GM04504 (cell line): ENCODE data around the gene PCDHA1.
"Not testable (repeated sequence)": the region's sequence is repeated elsewhere in the genome, so short reads cannot be mapped to it uniquely, and the experiment has no call there.

ENCODE experiments used
- DNase-seq: peaks from one replicate; pipeline ENCODE4 v3.0.0-alpha.2; 2012; ENCODE audit warnings: low read depth

Gene PCDHA1

DNA sequence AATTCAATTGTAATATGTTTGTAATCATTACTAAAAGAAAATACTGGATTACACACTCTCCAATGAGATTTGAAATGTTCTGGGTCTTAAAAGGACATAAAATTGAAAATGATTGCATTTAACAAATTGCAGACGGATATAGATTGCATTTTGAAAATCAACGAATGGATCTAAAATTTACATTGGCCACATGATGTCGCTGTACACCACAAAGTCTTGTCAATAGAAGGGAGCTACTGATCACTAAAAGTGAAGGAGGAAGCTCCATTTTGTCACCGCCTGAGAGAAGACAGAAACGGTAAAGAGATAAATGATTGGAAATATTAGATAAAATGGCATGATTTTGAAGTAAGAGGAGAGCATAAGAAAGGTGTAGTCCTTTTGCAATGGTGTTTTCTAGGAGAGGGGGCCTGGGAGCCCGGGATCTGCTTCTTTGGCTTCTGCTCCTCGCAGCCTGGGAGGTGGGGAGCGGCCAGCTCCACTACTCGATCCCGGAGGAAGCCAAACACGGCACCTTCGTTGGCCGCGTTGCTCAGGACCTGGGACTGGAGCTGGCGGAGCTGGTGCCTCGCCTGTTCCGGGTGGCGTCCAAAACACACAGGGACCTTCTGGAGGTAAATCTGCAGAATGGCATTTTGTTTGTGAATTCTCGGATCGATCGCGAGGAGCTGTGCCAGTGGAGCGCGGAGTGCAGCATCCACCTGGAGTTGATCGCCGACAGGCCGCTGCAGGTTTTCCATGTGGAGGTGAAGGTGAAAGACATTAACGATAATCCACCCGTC is at the start of gene PCDHA1:
Gene PCDHA1, plus strand, starts transcription at position 236 of the 782 bp plus-strand sequence.
- no peak for DNase-seq

DNA sequence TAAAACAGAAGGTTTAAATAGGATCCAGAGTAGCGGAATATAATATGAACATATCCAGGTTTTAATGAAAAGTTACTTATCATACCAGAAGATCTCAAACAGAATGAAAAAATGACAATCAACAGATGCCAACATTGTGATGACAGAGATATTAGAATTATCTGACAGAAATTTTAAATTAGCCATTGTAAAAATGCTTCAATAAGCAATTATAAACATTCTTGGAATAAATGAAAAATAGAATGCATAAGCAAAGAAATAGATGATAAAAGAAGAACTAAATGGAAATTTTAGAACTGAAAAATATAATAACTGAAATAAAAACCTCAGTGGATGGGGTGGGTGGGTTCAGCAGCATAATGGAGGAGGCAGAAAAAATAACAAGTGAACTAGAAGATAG is 48.5 kb upstream of the PCDHA1 start:
- DNase-seq: no peak

DNA sequence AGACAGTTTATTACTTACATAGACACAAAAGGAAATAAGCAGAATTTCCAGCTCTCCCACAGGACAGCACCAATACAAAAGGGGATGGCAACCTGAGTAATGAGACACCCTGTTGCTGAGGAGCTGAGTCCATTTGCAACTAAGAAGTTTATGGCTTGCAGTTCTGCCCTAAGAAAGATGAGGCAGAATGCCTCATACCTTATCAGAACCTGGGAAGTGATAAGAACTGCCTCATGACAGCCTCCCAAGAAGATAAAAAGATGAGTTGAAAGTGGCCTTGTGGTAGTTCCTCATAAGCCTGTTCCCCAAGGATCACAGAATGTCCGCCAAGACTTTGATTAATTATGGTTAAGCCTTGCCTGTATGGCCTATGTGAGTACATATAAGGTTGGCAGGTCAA is 44.0 kb upstream of the PCDHA1 start:
- DNase-seq: no peak

DNA sequence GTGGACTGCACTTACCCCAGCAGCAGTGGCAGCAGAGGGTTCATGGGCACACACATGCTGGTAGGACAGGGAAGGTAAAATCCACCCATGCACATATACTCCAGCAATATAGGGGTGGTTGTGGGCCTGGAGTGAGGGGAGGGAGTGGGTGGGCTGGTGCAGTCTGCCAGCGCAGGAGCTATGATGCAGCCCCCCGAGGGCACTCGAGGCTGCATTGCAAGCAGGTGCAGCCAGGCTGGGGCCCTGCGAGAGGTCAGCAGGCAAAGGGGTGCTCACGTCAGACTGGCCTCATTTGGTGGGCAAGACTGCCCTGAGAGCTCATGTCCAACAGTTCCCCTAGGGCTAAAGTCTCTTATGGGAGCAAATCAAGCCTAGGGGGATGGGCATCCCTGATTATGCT is 32.4 kb upstream of the PCDHA1 start:
- no peak for DNase-seq

DNA sequence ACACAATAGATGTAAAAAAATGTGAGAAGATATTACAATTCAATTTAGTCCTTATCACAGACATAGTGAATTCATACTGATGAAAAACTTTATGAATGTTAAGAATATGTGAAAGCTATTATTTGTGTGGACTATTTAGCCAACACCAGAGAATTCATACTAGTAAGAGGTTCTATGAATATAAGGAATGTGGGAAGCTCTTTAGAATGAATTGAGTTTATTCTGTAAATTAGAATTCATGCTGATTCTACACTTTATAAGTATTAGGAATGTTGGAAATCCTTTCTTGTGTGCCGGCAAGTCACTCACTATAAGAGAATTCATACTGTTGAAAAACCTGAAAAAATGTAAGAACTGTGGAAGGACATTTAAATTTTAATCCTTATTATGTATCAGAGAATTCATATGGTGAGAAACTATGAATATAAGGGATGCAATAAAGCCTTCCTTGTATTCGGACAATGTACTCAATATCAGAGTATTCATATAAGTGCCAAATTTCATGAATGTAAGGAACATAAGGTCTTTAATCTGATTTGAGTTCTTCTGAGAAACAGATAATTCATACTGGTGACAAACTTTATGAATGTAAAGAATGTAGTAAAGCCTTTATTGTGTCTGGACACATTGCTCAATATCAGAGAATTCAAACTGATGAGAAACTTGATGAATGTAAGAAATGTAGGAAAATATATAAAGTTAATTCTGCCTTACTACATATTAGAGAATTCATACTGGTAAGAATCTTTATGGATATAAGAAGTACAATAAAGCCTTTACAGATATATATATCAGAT is 21.6 kb upstream of the PCDHA1 start:
- DNase-seq: no peak

DNA sequence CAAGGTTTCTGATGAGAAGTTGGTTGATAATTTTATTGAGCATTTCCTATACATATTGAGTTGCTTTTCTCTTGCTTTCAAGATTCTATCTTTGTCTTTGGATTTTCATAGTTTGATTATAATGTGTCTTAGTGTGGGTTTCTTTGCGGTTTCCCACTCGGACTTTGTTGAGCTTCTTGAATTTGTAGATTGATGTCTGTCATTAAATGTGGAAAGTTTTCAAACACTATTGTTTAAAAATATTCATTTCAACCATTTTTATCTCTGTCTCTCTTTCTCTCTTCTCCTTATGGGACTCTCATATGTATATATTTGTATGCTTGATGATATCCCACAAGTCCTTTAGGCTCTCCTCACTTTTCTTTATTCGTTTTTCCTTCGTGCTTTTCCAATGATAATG is 18.5 kb upstream of the PCDHA1 start:
- no peak for DNase-seq

DNA sequence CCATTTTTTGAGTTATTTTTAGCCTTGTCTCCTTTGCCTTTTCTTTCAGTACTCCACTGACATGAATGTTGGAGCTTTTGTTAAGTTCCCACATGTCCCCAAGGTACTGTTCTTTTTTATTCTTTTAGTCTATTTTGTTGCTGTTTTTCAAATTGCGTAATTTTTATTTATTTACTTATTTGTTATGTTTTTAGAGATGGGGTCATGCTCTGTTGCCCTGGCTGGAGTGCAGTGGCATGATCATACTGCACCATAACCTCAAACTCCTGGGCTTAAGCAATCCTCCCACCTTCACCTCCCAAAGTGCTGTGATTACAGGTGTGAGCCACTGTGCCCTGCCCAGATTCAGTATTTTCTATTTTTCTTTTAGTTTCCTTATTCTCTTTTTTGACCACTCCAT is 5.4 kb upstream of the PCDHA1 start:
- no peak for DNase-seq

DNA sequence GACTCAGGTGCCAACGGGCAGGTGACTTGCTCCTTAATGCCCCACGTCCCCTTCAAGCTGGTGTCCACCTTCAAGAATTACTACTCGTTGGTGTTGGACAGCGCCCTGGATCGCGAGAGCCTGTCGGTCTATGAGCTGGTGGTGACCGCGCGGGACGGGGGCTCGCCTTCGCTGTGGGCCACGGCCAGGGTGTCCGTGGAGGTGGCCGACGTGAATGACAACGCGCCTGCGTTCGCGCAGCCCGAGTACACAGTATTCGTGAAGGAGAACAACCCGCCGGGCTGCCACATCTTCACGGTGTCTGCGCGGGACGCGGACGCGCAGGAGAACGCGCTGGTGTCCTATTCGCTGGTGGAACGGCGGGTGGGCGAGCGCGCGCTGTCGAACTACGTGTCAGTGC is 1.5 kb downstream of the PCDHA1 start:
- not testable (repeated sequence) for DNase-seq

DNA sequence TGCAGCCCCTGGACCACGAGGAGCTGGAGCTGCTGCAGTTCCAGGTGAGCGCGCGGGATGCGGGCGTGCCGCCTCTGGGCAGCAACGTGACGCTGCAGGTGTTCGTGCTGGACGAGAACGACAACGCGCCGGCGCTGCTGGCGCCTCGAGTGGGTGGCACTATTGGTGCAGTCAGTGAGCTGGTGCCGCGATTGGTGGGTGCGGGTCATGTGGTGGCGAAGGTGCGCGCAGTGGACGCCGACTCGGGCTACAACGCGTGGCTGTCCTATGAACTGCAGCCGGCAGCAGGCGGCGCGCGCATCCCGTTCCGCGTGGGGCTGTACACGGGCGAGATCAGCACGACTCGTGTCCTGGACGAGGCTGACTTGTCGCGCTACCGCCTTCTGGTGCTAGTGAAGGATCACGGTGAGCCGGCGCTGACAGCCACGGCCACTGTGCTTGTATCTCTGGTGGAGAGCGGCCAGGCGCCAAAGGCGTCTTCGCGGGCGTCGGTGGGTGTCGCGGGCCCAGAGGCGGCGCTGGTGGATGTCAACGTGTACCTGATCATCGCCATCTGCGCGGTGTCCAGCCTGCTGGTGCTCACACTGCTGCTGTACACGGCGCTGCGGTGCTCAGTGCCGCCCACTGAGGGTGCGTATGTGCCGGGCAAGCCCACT is 2.0 kb downstream of the PCDHA1 start:
- DNase-seq: not testable (repeated sequence)

DNA sequence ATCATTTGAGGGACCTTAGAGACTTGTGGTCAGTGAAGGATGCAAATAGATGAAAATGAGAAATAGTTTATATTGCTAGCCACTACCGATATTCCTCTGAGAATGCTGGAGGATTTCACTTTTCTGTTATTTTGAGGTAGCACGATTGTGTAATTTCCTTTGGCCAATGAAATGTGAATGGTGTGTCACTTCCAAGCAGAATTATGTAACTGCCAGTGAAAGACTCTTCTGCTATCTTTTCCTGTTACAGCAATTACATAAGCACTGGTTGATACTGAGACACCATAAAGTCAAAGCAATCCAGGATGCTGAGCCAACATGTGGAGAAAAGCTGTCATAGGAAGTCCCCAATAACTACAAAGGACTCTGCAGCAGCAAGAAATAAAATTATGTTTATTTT is 5.1 kb downstream of the PCDHA1 start:
- no peak for DNase-seq

DNA sequence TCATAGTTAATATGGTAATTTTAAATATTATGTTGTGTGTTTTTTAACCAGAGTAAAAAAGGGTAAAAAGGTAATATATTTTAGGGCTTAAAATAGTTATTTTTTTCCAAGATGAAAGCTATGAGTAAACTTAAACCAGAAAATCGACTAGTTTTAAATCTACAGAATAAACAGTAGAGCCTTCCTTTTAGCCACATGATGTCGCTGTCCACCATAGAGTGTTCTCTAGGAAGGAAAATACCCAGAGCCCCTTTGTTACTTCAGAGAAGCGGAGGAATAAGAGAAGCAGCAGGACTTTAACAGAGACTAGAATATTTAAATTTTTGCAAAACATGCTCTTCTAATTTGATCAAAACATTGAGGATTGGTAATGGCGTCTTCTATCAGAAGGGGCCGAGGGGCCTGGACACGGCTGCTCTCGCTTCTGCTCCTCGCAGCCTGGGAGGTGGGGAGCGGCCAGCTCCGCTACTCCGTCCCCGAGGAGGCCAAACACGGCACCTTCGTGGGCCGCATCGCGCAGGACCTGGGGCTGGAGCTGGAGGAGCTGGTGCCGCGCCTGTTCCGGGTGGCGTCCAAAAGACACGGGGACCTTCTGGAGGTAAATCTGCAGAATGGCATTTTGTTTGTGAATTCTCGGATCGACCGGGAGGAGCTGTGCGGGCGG is 8.8 kb downstream of the PCDHA1 start, which contains the start of gene PCDHA2:
Gene PCDHA2, plus strand, starts transcription at position 258 of the 664 bp plus-strand sequence.
- DNase-seq: no peak

DNA sequence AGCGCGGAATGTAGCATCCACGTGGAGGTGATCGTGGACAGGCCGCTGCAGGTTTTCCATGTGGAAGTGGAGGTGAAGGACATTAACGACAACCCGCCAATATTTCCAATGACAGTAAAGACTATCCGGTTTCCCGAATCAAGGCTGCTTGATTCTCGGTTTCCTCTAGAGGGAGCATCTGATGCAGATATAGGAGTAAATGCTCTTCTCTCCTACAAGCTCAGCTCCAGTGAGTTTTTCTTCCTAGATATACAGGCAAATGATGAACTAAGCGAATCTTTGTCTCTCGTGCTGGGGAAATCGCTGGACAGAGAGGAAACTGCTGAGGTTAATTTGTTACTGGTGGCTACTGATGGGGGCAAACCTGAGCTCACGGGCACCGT is 9.3 kb downstream of the PCDHA1 start:
- DNase-seq: no peak

DNA sequence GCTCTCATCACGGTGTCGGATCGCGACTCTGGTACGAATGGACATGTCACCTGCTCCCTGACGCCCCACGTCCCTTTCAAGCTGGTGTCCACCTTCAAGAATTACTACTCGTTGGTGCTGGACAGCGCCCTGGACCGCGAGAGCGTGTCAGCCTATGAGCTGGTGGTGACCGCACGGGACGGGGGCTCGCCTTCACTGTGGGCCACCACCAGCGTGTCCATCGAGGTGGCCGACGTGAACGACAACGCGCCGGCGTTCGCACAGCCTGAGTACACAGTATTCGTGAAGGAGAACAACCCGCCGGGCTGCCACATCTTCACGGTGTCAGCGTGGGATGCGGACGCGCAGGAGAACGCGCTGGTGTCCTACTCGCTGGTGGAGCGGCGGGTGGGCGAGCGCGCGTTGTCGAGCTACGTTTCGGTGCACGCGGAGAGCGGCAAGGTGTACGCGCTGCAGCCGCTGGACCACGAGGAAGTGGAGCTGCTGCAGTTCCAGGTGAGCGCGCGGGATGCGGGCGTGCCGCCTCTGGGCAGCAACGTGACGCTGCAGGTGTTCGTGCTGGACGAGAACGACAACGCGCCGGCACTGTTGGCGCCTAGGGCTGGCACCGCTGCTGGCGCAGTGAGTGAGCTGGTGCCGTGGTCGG is 10.3 kb downstream of the PCDHA1 start:
- not testable (repeated sequence) for DNase-seq

DNA sequence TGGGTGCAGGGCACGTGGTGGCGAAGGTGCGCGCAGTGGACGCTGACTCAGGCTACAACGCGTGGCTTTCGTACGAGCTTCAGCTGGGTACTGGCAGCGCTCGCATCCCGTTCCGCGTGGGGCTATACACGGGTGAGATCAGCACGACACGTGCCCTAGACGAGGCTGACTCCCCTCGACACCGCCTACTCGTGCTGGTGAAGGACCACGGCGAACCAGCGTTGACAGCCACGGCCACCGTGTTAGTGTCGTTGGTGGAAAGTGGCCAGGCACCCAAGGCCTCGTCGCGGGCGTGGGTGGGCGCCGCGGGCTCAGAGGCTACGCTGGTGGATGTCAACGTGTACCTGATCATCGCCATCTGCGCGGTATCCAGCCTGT is 10.8 kb downstream of the PCDHA1 start:
- no peak for DNase-seq

DNA sequence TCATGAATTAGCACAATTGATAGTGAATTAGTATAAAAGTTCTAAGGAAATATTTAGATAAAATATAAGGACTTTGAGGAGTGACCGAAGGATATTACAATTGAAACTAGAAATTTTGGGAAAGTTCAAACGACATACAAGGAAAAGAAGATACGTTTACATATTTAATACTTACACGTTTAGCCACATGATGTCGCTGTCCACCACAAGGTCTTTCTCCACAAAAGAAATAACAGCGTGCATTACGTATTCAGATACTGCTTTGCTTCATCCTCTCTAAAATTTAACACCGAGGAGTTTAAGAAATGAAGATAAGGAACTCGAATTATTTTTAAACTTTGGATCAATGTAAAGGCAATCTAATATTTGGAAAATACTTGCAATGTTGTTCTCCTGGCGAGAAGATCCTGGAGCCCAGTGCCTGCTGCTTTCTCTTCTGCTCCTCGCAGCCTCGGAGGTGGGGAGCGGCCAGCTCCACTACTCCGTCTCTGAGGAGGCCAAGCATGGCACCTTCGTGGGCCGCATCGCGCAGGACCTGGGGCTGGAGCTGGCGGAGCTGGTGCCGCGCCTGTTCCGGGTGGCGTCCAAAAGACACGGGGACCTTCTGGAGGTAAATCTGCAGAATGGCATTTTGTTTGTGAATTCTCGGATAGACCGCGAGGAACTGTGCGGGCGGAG is 15.0 kb downstream of the PCDHA1 start, which contains the start of gene PCDHA3:
Gene PCDHA3, plus strand, starts transcription at position 242 of the 678 bp plus-strand sequence.
- no peak for DNase-seq

DNA sequence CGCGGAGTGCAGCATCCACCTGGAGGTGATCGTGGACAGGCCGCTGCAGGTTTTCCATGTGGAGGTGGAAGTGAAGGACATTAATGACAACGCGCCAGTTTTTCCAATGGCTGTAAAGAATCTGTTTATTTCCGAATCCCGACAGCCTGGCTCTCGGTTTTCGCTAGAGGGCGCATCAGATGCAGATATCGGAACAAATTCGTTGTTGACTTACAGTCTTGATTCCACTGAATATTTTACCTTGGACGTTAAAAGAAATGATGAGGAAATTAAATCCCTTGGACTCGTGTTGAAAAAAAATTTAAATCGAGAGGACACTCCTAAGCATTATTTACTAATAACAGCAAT is 15.5 kb downstream of the PCDHA1 start:
- DNase-seq: no peak

DNA sequence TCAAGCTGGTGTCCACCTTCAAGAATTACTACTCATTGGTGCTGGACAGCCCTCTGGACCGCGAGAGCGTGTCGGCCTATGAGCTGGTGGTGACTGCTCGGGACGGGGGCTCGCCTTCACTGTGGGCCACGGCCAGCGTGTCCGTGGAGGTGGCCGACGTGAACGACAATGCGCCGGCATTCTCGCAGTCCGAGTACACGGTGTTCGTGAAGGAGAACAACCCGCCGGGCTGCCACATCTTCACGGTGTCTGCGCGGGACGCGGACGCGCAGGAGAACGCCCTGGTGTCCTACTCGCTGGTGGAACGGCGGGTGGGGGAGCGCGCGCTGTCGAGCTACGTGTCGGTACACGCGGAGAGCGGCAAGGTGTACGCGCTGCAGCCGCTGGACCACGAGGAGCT is 16.4 kb downstream of the PCDHA1 start:
- DNase-seq: not testable (repeated sequence)

DNA sequence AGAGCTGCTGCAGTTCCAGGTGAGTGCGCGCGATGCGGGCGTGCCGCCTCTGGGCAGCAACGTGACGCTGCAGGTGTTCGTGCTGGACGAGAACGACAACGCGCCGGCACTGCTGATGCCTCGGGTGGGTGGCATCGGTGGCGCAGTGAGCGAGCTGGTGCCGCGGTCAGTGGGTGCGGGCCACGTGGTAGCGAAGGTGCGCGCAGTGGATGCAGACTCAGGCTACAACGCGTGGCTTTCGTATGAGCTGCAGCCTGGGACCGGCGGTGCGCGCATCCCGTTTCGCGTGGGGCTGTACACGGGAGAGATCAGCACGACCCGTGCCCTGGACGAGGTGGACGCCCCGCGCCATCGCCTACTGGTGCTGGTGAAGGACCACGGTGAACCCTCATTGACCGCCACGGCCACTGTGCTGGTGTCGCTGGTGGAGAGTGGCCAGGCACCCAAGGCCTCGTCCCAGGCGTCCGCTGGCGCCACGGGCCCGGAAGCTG is 16.9 kb downstream of the PCDHA1 start:
- DNase-seq: no peak

DNA sequence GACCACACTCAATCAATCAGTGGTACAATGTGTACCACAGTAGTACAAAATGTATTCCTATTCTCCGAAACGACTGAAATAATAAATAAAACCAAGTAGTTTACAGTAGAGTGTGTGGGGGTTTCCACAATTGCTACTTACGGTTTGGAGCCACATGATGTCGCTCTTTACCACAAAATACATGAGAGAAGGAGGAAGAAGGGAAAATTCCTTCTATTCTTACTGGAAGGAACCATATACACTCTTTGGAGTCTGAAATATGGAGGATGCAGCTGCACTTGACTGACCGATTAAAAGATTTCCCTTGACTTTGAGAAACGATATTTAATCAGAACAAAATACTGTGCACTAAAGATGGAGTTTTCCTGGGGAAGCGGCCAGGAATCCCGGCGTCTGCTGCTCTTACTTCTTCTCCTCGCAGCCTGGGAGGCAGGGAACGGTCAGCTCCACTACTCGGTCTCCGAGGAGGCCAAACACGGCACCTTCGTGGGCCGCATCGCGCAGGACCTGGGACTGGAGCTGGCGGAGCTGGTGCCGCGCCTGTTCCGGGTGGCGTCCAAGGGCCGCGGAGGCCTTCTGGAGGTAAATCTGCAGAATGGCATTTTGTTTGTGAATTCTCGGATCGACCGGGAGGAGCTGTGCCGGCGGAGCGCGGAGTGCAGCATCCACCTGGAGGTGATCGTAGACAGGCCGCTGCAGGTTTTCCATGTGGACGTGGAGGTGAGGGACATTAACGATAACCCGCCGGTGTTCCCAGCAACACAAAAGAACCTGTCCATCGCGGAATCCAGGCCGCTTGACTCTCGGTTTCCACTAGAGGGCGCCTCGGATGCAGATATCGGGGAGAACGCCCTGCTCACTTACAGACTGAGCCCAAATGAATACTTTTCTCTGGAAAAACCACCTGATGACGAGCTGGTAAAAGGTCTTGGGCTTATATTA is 21.2 kb downstream of the PCDHA1 start, which contains the start of gene PCDHA4:
Gene PCDHA4, plus strand, starts transcription at position 235 of the 942 bp plus-strand sequence.
- DNase-seq: no peak
